Subcutaneous adipose tissue (tissue), 4 donors: ENCODE data around the gene MYCL. TPM values are rescaled to one million over a fixed set of nuclear protein-coding genes. Genes with fewer than 3 reads are reported as not detected.

Source experiments
- total RNA-seq, 4 donors: library from RNA; depleted of rRNA; stranded (reverse); fragments of >200 nt; gene quantifications; one replicate each; pipeline ENCODE4 v1.1.0, GENCODE V29; 2016
- TF ChIP-seq, protein P1 (sequence below): fragments of 450-650 bp; IDR thresholded peaks from one replicate; pipeline ENCODE4 v1.5.1; 2016; ENCODE audit warnings: low read depth, mild to moderate bottlenecking, control low read depth, antibody characterized with exemption, moderate library complexity

The MYCL gene
- total RNA-seq, 4 donors from 2014 or later: 0.22 to 0.57 (median 0.34) TPM; not detected in 1

DNA sequence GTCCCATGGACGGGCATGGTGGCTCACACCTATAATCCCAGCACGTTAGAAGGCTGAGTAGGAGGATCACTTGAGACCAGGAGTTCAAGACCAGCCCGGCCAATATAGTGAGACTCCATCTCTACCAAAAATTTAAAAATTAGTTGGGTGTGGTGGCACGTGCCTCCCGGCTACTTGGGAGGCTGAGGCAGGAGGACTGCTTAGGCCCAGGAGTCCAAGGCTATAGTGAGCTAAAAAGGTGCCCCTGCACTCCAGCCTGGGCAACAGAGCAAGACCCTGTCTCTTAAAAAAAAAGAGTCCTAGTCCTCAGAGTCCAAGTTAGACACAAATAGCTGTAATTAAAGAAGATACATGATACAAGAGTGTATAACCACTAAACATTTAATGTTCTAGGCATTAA is 38.5 kb downstream of the MYCL start:
- TF ChIP-seq, protein P1, sequence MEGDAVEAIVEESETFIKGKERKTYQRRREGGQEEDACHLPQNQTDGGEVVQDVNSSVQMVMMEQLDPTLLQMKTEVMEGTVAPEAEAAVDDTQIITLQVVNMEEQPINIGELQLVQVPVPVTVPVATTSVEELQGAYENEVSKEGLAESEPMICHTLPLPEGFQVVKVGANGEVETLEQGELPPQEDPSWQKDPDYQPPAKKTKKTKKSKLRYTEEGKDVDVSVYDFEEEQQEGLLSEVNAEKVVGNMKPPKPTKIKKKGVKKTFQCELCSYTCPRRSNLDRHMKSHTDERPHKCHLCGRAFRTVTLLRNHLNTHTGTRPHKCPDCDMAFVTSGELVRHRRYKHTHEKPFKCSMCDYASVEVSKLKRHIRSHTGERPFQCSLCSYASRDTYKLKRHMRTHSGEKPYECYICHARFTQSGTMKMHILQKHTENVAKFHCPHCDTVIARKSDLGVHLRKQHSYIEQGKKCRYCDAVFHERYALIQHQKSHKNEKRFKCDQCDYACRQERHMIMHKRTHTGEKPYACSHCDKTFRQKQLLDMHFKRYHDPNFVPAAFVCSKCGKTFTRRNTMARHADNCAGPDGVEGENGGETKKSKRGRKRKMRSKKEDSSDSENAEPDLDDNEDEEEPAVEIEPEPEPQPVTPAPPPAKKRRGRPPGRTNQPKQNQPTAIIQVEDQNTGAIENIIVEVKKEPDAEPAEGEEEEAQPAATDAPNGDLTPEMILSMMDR: no peak

DNA sequence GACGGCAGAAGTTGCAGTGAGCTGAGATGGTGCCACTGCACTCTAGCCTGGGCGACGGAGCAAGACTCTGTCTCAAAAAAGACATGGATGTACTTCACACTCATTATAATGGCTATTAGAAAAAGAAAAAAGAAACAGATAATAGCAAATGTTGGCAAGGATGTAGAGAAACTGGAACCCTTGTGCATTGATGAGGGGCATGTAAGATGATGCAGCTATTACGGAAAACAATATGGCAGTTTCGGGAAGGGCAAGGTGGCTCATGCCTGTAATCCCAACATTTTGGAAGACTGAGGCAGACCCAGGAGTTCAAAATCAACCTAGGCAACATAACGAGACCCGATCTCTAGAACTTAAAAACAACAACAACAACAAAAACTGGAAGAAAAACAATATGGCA is 40.7 kb downstream of the MYCL start:
- TF ChIP-seq, protein P1: no peak

DNA sequence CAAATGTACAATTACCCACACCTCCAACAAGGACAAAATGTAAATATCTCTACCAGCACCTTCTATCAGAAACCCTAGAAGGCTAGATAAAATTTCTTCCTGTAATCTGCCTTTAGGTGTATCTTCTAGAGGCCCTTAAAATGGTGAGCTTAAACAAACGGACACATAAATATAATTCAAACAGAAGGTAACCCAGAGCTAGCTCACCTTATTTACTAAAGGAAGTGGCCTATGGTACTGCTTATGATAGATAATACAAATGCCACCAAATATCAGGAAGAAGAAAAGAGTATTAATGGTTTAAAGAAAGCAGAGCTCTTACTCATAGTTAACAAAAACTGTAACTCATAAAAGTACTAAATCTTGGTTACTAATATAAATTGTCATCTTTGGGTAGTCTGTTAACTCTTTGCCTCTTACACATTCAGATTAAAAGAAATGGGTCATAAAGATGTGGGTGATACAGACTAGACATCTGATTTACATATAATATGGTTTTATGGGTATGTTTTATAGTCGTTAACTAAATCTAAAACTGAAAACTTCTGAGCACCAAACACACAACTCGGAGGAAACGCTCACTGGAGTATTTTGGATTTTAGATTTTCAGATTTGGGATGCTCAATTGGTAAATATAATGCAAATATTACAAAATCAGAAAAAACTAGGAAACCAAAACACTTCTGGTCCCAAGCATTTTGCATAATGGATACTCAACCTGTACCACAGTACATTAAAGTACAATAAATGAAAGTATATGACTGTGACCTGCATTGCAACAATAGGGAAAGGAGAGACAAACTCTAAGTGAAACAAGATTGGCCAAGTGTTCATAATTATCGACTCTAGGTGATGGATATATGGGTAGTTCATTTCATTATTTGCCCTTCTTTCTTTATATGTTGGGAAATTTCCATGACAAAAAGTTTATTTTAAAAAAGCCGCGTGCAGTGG is 41.6 kb downstream of the MYCL start:
- TF ChIP-seq, protein P1: no peak

DNA sequence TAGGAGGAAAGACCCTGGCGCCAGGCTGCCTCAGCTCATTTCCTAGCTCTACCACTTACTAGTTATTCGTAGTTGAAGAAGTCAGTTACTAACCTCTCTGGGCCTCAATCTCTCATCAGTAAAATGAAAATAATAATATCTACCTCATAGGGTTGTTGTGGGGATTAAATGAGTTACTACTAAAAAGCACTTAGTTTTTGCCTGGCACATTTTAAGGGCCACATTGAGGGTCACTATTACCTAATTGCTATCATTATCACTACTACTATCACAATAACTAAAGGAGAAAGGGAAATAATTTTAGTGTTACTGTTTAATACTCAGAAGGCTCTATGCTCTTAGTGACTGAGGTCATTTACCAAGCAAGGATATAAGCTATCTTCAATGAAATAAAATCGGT is 43.4 kb downstream of the MYCL start:
- TF ChIP-seq, protein P1: no peak

DNA sequence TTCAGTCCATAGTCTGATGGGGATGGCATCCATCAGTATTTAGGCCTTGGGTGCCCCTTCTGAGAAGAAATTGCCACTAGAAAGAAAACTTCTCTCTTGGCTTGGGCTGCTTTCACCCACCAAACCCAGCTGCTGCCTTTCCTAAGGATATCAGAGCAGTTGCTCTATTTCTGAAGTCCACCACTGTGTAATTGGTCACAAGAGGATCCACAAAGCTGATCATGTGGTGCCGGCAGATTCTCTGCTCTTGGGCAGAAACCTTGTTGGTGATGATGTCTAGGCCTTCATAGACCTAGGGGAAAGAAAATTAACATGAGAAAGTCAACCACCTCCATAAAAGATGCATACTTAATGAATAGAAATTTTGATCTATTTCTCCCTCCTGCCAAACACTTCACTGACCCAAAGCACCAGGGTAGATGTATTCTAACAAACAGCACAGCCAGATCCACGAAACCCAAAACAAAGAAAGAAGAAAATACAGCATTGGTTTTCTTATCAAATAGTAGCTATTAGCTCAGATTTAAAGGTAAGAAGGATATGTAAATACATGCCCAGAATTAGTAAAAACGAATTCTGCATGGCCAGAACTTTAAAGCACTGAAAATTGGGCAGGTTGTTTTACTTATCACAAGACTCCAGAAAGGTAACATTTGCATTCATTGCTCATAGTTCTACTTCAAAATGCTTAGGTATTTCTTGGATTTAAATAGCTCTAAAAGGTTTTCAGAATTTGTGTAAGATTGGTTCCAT is 44.4 kb downstream of the MYCL start:
- TF ChIP-seq, protein P1: no peak

DNA sequence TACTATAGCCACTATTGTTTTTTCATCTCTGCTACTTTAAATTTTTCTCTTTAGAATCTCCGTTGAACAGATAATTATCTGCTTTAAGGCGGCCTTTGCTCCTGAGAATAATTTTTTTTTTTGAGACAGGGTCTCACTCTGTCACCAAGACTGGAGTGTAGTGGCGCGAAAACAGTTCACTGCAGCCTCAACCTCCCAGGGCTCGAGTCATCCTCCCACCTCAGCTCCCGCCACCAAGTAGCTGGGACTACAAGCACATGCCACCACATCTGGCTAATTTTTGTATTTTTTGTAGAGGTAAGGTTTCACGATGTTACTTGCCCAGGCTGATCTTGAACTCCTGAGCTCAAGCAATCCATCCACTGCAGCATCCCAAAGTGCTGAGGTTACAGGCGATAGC is 47.0 kb downstream of the MYCL start:
- TF ChIP-seq, protein P1: no peak

DNA sequence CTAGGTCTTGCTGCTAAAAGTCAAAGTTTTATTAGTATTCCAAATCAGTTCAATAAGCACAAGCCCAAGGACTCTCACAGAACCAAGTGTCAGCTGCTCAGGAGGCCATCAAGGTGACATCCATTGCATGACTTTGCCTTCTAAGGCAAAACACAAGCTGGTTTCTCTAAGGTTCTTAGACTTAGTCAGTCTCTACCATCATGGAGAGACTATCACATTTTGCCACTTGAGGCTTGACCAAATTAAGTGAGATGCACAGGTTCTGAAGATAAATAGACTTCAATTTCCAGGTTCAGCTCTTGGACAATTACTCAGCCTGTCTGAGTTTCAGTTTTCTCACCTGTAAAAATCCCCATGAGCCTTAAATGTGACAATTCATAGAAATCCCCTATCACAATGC is 47.4 kb downstream of the MYCL start:
- TF ChIP-seq, protein P1: no peak
